Activated T-cell treated with anti-CD3 and anti-CD28 coated beads for 48 hours (primary cell): Measurements from ENCODE around the gene GPER1.

Experiments
- DNase-seq: peaks from one replicate; pipeline ENCODE4 v3.0.0-alpha.2; 2020; ENCODE audit warnings: low read depth

GPER1 gene

DNA sequence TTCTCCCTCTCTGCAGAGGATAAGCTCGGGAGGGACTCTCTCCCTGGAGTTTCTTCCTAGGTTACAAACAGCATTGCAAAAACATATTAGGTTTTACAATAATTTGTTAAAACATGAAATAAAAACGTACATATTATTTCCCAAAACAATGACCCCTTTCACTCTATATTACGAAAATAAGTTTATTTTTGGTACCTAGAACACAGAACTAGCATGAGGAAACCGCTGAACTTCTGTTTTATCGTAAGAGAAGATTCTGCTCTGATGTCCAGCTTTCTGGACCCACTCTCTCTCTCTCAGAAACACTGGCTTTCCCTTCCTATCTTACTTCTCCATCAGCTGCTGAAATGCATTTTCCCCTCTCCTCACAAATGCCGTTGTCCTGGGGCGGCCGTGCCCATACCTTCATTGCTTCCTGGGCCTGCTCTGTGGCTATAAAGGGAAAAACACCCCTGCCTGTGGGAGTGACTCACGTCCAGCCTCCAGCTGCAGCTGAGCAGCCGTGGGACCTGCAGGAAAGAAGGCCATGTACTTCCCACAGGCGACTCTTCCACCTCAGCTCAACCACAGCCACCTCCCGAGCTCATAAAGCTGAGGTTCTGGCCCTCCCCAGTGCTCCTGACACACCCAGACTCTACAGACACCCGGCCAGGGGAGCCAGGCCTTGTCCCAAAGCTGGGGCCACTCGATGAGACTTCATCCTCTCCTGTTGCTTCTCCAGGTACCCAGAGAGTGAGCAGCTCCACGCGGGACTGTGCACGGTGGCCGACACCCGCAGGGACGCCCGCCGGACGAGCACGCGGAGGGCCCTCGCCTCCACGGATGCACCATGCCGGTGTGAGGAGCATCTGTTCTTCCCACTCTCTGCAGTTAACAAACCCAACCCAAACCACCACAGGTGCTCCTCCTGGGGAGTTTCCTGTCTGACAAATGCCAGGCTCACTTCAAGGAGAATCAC lies 3.1 kb downstream of the GPER1 start:
- no peak for DNase-seq

DNA sequence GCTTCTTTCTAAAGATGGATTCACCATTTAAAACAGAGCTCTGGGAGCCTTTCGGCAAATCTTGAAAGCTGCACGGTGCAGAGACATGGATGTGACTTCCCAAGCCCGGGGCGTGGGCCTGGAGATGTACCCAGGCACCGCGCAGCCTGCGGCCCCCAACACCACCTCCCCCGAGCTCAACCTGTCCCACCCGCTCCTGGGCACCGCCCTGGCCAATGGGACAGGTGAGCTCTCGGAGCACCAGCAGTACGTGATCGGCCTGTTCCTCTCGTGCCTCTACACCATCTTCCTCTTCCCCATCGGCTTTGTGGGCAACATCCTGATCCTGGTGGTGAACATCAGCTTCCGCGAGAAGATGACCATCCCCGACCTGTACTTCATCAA lies 3.7 kb downstream of the GPER1 start:
- no peak for DNase-seq

DNA sequence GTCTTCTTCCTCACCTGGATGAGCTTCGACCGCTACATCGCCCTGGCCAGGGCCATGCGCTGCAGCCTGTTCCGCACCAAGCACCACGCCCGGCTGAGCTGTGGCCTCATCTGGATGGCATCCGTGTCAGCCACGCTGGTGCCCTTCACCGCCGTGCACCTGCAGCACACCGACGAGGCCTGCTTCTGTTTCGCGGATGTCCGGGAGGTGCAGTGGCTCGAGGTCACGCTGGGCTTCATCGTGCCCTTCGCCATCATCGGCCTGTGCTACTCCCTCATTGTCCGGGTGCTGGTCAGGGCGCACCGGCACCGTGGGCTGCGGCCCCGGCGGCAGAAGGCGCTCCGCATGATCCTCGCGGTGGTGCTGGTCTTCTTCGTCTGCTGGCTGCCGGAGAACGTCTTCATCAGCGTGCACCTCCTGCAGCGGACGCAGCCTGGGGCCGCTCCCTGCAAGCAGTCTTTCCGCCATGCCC lies 4.3 kb downstream of the GPER1 start:
- no peak for DNase-seq

DNA sequence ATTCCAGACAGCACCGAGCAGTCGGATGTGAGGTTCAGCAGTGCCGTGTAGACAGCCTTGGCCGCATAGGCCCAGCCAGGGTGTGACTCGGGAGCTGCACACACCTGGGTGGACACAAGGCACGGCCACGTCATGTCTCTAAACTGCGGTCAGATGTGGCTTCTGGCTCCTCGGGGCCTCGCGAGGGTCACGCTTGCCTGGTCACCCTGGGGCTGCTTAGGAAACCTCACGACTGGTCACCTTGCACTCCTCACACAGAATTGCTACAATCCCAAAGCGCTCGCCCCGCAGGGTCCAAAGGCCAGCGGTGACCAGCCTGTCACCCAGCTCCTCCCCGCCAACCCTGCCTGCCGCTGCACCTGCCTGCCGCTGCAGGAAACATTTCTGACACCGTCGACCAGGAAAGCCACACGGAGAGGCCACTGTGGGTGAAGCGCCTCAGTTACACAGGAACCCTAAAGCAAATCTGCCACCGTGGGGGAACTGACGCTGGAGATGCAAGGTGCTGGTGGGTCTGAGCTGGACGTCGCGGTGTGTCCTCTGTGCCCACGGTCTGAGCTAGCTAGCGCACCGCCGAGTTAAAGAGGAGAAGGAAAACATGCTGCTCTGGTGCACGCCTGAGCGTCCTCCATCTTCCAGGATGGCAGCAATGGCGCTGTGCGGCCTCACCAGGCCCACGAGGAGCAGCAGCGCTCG lies 5.0 kb downstream of the GPER1 start:
- no peak for DNase-seq

DNA sequence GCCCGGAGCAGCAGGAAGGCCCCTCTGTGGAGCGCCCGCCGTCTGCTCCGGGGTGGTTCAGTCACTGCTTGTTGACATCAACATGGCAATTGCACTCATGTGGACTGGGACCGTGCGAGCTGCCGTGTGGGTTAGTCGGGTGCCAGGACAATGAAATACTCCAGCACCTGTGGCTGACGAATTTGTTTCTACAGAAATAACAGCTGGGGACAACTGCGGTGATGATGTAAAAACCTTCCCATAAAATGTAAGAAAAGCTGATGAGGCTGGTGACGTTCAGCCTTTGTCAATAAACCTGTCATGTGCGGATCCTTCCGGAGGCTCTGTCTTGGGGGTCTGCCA lies 5.6 kb downstream of the GPER1 start:
- no peak for DNase-seq

DNA sequence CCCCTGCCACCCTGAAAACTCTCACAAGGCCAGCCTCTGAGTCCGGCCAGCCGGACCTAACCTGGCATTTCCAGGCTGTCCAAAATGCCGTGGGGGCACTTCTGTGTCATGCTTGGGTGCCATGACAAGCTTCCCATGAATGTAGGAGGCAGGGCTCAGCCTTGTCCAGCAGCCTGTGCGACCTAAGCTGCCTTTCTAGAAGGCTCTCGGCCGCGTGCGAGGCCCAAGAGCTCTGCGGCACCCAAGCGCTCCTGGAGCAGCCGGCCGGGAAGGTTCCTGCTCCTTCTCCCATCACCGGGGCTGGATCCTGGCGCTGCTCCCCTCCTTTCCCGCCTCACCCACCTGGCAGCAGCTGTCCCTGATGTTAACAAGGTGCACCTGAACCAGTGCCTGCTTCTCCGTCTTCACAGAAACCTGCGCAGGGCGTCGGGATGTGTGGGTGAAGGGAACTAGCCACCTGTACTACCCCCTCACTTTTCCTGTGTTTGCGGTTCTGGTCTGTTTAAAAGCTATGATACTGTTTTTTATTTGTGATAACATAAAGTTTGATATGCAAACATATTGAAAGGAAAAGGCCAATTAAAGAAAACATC lies 6.1 kb downstream of the GPER1 start:
- no peak for DNase-seq

DNA sequence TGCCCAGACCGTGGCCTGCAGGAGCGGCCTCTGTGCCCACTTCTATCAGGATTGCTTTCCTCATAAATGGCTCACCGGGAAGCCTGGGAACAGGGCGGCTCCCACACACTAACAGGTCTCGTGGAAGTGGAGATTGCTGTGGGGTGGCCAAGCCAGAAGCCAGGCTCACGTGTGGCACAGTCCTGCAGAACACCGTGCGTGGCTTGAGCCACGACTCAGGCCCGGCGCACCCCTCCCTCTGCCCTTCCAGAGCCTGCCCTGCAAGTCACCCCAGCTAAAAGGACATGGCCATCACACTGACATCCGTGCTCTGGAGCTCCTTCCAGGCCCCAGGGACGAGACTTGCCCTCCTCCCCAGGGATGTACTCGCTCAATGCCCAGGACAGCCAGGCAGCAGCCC lies 7.0 kb downstream of the GPER1 start:
- no peak for DNase-seq

DNA sequence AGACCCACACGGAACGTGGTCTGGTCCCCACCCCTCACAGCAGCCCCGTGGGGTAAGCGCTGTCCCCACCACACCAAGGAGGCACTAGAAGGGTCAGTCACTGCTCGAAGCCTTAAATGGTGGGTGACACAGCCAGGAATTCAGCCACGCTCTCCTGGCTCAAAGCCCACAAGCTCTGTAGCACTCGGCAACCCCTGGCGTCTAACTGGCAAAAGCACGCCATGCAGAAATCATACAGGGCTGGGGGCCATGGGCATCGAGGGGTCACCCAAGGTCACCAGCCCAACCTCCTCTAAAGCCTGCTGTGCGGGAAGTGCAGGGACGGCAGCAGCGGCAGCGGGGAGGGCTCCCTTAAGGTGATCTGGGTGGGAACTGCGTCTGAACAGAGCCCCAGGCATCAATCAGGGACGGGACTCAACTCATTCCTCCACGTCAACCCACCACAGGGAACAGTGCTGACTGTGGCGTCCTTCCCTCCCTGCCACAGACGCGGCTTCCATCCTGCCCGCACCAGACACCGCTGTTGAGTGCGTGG lies 7.8 kb downstream of the GPER1 start:
- DNase-seq: no peak

DNA sequence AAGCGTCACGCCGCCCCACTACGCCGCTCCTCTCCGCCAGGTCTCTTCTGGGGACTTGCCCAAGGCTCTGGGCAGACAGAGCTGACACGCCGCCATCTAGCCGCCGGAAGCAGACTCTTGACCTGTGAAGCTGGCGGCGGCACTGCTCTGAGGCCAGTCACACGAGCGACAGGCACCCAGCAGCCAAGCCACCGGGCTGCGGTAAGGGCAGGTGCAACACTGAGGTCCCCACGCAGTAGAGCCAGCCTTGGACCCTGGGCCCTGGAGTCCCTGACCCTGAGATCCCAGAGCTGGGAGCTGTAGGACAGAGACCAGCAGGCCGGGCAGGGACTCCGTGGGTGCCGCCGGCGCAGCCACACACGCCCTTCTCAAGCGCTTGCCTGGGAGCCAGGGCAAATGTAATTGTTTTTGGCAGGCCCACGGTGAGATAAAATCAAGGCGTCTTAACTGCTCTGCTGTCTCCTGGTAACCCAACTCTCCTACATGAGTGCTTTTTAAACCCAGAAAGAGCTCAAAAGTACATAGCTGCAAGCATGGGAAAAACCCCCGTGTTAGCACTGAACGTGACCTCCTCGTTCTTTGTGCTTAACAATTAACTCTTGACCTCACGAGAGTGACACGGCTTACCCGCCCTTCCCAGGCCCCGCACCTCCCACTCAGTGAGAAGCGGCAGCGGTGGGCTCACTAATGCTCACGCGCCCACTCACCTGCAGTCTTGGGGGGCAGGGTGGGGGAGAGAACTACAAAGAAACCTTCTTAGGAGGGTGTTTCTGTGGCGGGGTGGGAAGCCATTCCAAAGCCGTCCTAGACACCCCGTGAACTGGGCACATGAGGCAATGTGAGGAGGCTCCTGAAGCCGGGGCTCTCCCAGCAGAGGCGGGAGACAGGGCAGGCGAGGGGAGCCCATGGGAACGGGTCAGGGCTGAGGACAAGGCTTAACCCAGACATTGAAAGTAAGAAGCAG lies 8.5 kb downstream of the GPER1 start:
- DNase-seq: no peak

DNA sequence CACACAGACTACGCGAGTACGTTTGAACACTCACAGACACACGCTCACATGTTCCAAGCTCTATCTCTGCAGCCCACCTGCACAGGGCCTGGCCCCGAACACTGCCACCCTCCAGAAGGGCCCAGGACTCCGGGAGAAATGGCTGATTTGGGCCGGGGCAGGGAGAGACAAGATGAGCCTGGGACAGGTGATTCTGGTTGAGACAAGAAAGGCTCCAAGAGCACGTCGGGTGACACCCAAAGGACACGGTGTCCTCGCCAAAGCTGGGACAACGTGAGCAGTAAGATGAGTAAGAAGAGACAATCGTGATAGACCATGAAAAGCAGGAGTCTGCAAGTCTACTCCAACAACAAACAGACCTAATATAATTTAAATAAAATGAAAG lies 9.2 kb downstream of the GPER1 start:
- no peak for DNase-seq

DNA sequence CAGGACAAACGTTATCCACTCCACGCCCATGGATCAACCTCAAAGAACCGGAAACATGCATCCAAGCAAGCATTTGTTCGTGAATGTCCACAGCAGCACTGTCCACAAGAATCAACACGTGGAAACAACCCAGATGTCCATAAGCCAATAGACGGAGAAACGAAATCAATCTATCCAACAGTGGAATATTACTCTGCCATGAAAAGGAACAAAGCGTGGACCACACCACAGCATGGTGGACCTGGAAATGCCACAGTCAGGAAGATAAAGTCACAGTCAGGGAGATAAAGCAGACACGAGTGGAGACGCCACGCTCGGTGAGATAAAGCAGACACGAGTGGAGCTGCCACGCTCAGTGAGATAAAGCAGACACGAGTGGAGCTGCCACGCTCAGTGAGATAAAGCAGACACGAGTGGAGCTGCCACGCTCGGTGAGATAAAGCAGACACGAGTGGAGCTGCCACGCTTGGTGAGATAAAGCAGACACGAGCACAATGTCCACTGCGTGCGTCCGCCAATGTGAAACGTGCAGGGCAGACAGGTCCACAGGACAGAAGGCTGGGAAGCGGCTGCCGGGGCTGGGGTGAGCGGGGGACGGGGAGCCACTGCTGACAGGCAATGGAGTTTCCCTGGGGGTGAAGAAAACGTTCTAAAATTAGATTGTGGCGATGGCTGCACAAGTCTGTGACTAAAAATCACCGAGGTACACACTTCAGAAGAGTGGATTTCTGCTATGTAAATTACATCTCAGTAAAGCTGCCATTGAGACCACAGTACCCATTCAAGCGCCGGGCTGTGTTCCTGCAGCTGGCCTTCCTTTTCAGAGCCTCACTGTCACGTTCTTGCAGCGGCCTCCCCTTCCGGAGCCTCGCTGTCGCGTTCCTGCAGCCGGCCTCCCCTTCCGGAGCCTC lies 10.6 kb downstream of the GPER1 start:
- DNase-seq: no peak

DNA sequence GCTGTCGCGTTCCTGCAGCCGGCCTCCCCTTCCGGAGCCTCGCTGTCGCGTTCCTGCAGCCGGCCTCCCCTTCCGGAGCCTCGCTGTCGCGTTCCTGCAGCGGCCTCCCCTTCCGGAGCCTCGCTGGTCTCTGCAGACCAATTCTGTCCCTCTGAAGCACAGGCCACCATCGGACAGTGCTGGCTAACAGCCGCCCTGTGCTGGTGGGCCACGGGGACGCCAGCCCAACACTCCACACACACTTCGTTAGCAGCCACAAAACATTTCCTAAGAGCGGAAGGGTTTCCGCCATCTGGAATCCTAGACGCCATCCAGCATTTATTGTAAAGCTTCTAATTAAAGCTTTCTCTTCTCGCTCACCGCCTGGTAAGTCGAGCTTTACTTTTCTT lies 11.2 kb downstream of the GPER1 start:
- DNase-seq: no peak

DNA sequence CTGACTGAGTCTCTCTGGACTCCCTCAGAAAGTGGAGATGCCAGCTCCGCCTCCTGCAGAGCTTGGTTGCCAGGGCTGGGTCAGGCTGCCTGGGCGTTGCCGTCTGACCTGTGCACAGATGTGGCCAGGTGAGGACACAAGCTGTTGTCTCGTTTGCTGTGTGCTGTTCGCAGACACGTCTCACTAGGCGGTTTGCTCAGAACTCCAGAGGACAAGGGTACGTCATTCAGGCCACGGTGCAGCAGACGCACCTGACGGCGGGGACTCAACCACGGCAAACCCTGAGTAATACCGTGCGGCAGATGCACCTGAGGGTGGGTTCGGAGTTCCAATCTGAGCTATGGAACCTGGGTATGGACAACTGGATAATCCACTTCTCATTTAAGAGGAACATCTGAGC lies 11.7 kb downstream of the GPER1 start:
- DNase-seq: no peak

DNA sequence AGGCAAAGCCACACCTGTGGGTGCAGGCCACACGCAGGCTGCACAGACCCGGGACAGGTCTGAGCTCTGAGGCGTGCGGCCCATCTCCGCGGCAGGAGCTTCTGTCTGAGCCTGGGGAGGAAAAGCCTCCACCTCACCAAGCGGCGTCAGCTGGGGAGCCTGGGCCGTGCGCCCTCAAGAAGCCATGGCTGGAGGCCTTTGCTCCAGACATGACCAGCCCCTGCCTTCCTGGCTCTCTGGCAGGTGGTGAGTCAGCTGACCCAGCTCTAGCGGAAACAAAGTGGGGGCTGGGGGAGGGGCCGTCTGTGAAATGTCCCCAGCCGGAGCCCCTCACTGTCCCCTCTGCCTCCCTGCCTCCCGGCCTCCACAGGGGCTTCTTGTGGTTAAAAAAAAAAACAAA lies 12.5 kb downstream of the GPER1 start:
- DNase-seq: no peak

DNA sequence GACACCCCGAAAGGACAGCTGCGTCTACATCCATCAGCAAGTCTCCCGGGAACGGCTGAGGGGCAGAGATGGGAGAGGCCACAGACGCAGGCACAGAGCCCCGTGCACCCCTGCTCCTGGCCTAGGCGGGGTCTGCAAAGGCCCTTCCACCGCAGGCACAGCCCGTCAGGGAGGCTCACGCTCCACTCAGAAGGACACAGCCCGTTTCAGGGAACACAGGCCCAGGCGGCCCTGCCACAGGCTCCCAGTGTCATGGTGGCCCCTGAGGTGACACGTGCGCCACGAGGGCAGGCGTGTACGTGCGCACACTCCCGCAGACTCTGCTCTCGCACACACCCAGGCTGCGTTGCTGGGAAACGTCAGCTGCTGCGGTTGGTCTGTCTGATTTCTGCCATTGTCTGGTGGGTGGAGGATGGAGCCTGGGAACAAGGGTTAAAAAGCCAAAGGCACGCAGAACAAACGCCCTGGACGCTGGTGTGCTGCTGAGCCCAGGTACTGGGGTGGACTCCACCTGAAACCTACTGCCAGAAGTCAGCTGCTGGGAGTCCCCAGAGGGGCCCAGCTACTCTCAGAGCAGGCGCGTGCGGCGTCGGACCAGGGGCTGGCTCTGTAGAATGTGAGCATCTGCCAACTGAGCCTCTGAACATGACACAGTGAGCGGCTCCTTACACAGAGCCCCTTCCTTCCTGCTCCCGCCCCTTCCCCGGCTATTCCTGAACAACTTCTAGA lies 13.1 kb downstream of the GPER1 start:
- no peak for DNase-seq

DNA sequence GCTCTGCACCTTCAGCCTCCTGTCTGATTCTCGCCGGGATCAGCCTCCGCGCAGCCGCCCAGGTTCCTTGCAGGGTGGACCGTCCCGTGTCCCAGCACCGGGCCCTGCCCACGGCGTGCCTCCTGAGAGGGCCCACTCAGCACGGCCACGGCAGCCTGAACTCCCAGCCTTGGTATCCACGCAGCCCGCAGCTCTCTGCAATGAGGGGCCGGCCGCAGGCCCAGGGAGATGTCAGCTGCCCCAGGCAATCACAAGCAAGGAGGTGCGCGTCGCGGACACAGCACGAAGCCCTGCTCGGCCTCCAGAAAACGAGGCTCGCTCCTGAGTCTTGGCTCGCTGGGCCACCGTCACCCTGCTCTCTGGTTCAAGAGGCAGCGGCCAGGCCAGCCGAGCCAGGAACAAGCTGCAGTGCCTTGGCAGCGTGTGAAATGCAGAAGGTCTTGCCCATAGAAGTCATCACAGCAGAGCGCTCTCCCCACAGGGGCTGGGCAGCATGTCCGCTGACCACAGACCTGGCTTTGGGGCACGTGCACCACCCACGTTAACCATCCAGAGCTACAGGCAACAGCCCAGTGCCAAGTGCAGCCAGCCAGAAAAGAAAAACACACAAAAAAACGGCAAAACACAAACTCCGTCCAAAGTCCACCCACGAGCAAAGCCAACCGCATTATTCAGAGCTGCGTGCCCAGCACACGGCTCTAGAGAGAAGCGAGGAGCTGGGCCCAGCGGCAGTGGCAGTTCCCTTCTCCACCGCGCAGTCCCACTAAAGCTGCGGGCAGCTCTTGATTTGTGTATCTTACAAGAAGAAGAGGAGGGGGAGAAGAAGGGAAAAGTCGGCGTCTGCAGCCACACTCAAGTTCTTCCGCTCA lies 13.9 kb downstream of the GPER1 start:
- no peak for DNase-seq

DNA sequence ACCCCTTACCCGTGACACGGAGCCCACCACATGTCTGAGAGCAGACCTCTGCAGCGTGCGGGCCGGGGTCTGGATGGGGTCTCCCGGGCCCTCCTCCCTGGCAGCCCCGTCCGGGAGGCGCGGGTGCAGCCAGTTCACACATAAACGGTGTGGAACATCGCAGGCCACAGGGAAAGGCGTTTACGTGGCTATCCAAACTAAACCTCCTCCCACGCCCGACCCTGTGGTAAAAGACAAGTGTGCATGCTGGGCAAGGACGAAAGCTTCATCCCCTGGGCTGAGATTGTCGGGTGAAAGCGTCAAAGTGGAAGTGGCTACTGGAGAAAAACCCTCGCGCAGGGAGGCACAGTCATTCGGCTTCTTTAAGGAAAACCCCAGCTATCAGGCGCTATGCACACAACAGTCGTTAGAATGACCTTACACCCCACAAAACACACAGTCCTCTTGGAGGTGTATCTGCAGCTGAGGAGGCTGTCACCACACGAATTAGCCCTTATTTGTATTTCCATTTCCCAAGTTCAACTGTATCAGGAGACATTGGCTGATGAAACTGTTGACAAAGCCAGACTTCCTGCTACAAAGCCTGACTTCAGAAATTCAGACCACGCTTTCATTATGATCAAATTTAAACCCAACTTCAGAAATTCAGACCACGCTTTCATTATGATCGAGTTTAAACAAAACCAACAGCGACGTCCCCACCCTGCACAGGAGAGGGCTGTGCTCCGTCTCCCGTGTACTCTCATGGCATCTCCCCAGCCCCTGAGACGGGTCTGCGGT lies 15.3 kb downstream of the GPER1 start:
- peak; percentile 18 for DNase-seq
